GM21381 (cell line): ENCODE data around the gene C1QTNF1.

ENCODE experiments used
- ATAC-seq: cut with Tn5 transposase; IDR thresholded peaks from one replicate; pipeline ENCODE4 v1.9.1; 2021; ENCODE audit warnings: mild to moderate bottlenecking, moderate library complexity; ENCODE audit not compliant: unreplicated experiment

C1QTNF1 gene

DNA sequence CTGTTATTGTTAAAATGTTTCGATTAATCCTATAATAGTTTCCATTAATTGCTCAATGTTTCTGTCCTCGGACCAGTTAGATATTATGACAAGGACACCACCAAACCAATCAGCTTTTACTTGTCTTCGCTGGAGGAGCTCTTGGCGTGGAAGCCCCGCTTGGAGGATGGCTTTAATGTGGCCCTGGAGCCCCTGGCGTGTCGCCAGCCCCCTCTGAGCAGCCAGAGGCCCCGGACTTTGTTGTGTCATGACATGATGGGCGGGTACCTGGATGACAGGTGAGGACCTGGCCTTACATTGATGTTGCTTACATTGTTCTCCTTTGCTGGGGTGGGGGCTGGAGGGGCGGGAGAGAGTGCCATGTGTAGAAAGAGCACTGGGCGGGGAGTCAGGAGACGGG, 53.6 kb downstream of the C1QTNF1 start:
- ATAC-seq = no peak

- ATAC-seq = no peak
Measured at GRCh38 chr17:79078476-79079190, 54.7 kb downstream of the C1QTNF1 start.

GRCh38 chr17:79079421-79080200, 55.6 kb downstream of the C1QTNF1 start:
- no peak for ATAC-seq

- no peak for ATAC-seq
Measured at GRCh38 chr17:79080349-79080748, 56.4 kb downstream of the C1QTNF1 start.

DNA sequence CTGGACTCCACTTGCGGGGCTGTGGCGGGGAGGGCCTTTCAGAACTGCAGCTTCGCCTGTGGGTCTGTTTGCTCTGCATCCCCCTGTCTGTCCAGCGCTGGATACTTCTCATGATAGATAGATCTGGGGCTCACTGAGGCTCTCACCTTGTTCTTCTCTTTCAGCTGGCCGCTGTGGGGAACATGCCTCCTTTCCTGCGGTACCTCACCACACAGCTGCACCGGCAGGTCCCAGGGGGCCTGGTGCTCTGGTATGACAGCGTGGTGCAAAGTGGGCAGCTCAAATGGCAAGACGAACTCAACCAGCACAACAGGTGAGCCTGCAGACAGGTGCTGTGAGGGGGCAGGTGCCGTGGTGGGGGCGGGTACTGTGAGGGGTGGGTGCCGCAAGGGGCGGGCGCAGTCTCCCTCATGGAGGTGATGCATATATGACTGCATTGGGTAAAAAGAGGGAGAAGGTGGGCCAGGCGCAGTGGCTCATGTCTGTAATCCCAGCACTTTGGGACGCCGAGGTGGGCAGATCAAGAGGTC, 56.9 kb downstream of the C1QTNF1 start:
- no peak for ATAC-seq

- no peak for ATAC-seq
Measured at GRCh38 chr17:79081571-79082276, 57.8 kb downstream of the C1QTNF1 start.

- ATAC-seq = no peak
Measured at GRCh38 chr17:79082311-79083190, 58.6 kb downstream of the C1QTNF1 start.

DNA sequence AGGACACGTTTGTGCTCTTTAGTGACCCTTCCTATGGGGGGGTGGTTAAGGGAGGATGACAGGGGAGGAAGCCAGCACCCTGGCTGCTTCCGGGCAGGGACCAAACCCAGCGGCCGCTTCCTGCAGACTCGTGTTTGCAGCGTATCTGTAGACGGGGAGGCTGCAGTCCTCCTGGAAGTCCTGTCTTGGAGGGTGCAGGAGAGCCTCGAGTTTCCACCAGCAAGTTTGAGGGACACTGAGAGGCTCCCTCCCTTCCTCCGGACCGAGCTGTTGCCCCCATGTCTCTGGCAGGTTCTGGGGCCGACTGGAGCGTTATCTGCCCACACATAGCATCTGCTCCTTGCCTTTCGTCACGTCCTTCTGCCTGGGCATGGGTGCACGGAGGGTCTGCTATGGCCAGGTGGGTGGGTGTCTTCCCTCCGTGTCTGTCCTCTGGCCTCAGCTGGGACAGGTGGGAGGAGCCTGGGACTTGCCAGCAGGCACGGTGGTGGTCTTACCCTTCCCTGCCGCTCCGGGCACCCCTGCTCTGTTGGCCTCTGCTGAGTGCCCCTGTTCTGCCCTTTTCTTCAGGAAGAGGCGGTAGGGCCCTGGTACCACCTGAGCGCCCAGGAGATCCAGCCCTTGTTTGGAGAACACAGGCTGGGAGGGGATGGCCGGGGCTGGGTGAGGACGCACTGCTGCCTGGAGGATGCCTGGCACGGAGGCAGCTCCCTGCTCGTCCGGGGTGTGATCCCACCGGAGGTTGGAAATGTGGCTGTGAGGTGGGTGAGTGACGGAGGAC, 59.4 kb downstream of the C1QTNF1 start:
- ATAC-seq = no peak

DNA sequence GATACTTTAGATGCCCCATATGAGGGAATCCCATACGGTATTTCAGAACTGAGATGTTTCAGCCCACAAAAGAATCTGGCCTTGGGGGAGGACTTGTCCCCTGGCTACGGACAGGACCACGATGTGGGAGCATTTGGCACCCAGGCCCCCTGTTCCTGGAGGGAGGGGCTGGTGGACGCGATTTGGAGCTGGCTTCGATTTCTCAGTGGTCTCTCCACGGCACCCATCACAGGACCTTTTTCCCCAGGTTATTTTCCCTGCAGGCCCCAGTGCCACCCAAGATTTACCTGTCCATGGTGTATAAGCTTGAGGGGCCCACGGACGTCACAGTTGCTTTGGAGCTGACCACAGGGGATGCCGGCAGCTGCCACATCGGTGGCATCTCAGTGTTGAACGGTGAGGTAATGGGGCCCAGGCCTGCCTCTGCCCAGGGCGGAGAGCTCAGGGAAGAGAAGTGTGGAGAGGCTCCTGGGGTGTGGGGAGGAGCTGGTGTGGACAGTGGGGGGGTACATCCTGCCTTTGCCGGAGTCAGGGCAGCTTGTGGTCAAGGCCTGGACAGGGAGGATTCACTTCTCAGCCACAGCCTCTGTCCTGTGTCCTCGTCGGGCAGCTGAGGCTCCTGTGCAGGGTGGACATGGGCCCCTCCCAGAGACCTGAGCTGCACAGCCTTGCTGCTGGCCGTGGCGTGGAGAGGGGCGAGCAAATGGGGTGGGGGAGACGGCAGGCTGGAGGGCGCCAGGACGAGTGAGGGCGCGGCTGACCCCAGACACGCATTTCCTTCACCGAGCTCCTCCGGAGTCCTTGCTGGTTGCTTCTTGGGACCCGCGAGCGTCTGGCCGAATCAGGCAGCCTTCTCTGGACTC, 60.6 kb downstream of the C1QTNF1 start:
- ATAC-seq = no peak

- ATAC-seq = no peak
Measured at GRCh38 chr17:79085154-79085920, 61.4 kb downstream of the C1QTNF1 start.

DNA sequence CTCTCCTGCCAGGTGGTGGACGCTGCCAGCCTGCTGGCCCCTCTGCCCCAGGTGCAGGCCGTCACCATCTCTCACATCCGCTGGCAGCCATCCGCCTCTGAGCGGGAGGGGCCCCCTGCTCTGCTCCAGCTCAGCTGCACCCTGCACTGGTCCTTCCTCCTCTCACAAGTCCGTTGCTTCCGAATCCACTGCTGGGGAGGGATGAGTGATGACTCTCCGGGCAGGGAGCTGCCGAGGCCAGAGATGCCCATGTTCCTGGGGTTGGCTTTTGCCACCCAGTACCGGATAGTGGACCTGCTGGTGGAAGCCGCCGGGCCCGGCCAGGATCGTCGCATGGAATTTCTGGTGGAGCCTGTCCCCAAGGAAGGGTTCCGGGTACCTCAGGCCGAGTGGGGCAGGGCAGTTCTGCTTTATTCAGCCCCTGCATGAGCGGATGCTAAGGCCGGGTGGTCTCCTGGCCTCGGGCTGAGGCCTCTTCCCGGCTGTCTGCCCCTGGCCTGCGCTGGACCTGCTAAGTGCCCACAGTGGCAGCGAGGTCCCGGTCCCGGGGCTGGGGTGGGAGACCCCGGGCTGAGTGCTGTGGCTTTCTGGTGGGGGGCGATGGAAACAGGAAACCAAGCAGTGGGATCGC, 62.1 kb downstream of the C1QTNF1 start:
- no peak for ATAC-seq

GRCh38 chr17:79086609-79087427, 62.8 kb downstream of the C1QTNF1 start:
- ATAC-seq = no peak

DNA sequence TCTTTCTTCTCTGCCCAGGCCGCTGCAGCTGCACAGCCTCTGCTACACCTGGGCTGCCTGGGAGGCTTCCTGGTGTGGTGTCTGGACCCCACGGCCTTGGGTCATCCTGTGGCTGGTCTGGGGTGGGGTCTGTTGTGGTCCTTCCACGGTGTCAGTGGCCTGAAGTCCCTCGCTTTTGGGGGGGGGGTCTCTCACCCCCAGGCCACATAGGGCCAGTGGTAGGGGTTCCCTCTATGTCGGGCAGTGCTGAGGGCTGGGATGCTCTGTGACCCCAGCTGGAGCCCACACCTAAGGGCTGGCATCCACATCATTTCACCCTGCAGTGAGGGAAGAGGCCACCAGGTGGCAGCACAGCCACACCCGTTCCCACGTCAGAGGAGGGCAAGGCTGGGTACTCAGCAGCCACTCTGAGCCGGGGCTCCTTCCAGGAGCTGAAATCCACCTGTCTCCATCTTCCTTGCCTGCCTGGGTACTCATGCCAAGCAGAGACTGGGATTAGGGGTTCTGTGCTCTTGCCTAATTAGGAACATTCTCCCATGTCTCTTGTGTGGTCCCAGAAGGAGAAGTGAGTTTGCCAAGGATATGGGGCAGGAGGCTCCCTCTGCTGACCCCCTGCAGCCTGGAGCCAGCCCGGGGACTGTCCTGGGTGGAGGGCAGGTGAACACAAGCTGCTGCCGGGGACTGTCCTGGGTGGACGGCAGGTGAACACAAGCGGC, 63.6 kb downstream of the C1QTNF1 start:
- ATAC-seq = no peak

GRCh38 chr17:79088247-79088996, 64.5 kb downstream of the C1QTNF1 start:
- no peak for ATAC-seq

GRCh38 chr17:79088997-79089328, 65.0 kb downstream of the C1QTNF1 start:
- no peak for ATAC-seq
